Gastroesophageal sphincter (tissue), 4 donors: ENCODE measurements around the gene PAPPA2. TPM values are rescaled to one million over a fixed set of nuclear protein-coding genes. Genes with fewer than 3 reads are reported as not detected.
A peak's percentile ranks its signal among the peaks of the same experiment; 100 is the strongest.

Source experiments
- ATAC-seq: fragments of 150-250 bp; one replicate; pipeline ENCODE4 v1.9.1; 2016; ENCODE audit warnings: mild to moderate bottlenecking, moderate library complexity
- H3K27ac ChIP-seq, 4 donors: fragments of 200-600 bp; sonication (generic) in 3 of 4; 1 replicate in 3 of 4; 2 replicates in 1 of 4; pipeline ENCODE4 v1.5.1; 2016 to 2019
- H3K27me3 ChIP-seq: fragments of 200-600 bp; sonication (generic); one replicate; pipeline ENCODE4 v1.5.1; 2019
- H3K36me3 ChIP-seq, 2 donors: fragments of 200-600 bp; sonication (generic); one replicate each; pipeline ENCODE4 v1.5.1; 2019; ENCODE audit warnings: control low read depth in 1 of 2
- H3K4me1 ChIP-seq, 3 donors: fragments of 200-600 bp; sonication (generic); 1 replicate in 2 of 3; 2 replicates in 1 of 3; pipeline ENCODE4 v1.5.1; 2016 to 2019; ENCODE audit warnings: control low read depth in 2 of 3
- H3K4me3 ChIP-seq, 2 donors: fragments of 200-600 bp; sonication (generic); one replicate each; pipeline ENCODE4 v1.5.1; 2019; ENCODE audit warnings: mild to moderate bottlenecking in 1 of 2, moderate library complexity in 1 of 2
- H3K9me3 ChIP-seq, 3 donors: fragments of 200-600 bp; sonication (generic); one replicate each; pipeline ENCODE4 v1.5.1; 2017 to 2019; ENCODE audit warnings: control low read depth in 2 of 3
- CTCF ChIP-seq, 4 experiments: fragments of 200-600 bp in 2 of 4; fragments of 450-650 bp in 2 of 4; sonication (generic) in 1 of 4; IDR thresholded peaks; one replicate each; pipeline ENCODE4 v1.5.1; 2017 to 2019; ENCODE audit warnings: antibody characterized with exemption in 4 of 4, mild to moderate bottlenecking in 2 of 4, moderate library complexity in 2 of 4
- EP300 ChIP-seq: sonication (generic); formaldehyde crosslinking; IDR thresholded peaks from one replicate; pipeline ENCODE4 v1.6.1; 2017; ENCODE audit warnings: antibody characterized with exemption, mild to moderate bottlenecking
- POLR2A ChIP-seq, 2 donors: fragments of 450-650 bp; IDR thresholded peaks; one replicate each; pipeline ENCODE4 v1.6.1; 2017; ENCODE audit warnings: antibody characterized with exemption in 2 of 2, mild to moderate bottlenecking in 2 of 2, moderate library complexity in 1 of 2
- POLR2AphosphoS5 ChIP-seq: sonication (generic); formaldehyde crosslinking; IDR thresholded peaks from one replicate; pipeline ENCODE4 v1.6.1; 2017; ENCODE audit warnings: antibody characterized with exemption
- WGBS, 2 donors: methylation state at CpG; one replicate each; pipeline ENCODE4 v1.1.5; 2018; ENCODE audit warnings: low coverage in 1 of 2; 5-methylcytosine and 5-hydroxymethylcytosine counted together
- total RNA-seq, 4 donors: library from RNA; depleted of rRNA; stranded (reverse); fragments of >200 nt; gene quantifications; one replicate each; pipeline ENCODE4 v1.1.0, GENCODE V29; 2016

The PAPPA2 gene
- total RNA-seq, 4 donors from 2014 or later = 0.10 to 0.54 (median 0.14) TPM

- WGBS, 2 donors = 9 to 26% methylated on average over 3 to 4 of the region's 5 CpGs
Observed at GRCh38 chr1:176801514-176802020, 338.6 kb downstream of the PAPPA2 start.

GRCh38 chr1:176802316-176802715, 339.3 kb downstream of the PAPPA2 start:
- H3K27ac ChIP-seq = no peak overlapping the region
- no peaks in the 10 kb centered on the region for H3K36me3 ChIP-seq
- 85 to 88% methylated on average over 2 of the region's 2 CpGs for WGBS, 2 donors
- no peak for TF ChIP-seq EP300
- no peak for TF ChIP-seq POLR2A (IDR thresholded peaks at IDR 0.05)
- TF ChIP-seq CTCF (IDR thresholded peaks at IDR 0.05) = no peak
- no peak for TF ChIP-seq POLR2AphosphoS5
- peaks cover 14% of the 10 kb centered on the region for H3K27me3 ChIP-seq
- no peaks in the 10 kb centered on the region for H3K9me3 ChIP-seq
- no peak for ATAC-seq
- H3K4me3 ChIP-seq = no peak overlapping the region
- no peaks in the 10 kb centered on the region for H3K4me1 ChIP-seq

More at GRCh38 chr1:176801514-176802020, 338.6 kb downstream of the PAPPA2 start:
- no peaks in the 10 kb centered on the region for H3K9me3 ChIP-seq
- H3K4me3 ChIP-seq = no peak overlapping the region
- H3K27ac ChIP-seq = no peak overlapping the region
- peaks cover 14% of the 10 kb centered on the region for H3K27me3 ChIP-seq
- no peaks in the 10 kb centered on the region for H3K36me3 ChIP-seq
- no peak for TF ChIP-seq EP300
- ATAC-seq = peak; percentile 83
- no peaks in the 10 kb centered on the region for H3K4me1 ChIP-seq

- Histone ChIP-seq H3K9me3 (no peaks in the 10 kb centered on the region), H3K4me3 (no peak overlapping the region), H3K36me3 (no peaks in the 10 kb centered on the region), H3K27ac (no peak overlapping the region), H3K27me3 (peaks cover 8% of the 10 kb centered on the region), H3K4me1 (no peaks in the 10 kb centered on the region)
- 58 to 69% methylated on average over 5 of the region's 5 CpGs for WGBS, 2 donors
- TF ChIP-seq POLR2A (IDR thresholded peaks at IDR 0.05) = no peak
- no peak for TF ChIP-seq CTCF (IDR thresholded peaks at IDR 0.05)
- no peak for TF ChIP-seq POLR2AphosphoS5
- no peak for TF ChIP-seq EP300
- no peak for ATAC-seq
Observed at GRCh38 chr1:176803042-176803441, 340.1 kb downstream of the PAPPA2 start.

- Histone ChIP-seq H3K4me1 (no peaks in the 10 kb centered on the region), H3K9me3 (no peaks in the 10 kb centered on the region), H3K4me3 (no peak overlapping the region), H3K36me3 (no peaks in the 10 kb centered on the region), H3K27me3 (peaks cover 8% of the 10 kb centered on the region), H3K27ac (no peak overlapping the region)
- no peak for TF ChIP-seq POLR2AphosphoS5
- TF ChIP-seq CTCF (IDR thresholded peaks at IDR 0.05) = no peak
- no peak for TF ChIP-seq POLR2A (IDR thresholded peaks at IDR 0.05)
- TF ChIP-seq EP300 = no peak
- no peak for ATAC-seq
Observed at GRCh38 chr1:176803596-176803995, 340.6 kb downstream of the PAPPA2 start.

- TF ChIP-seq CTCF (IDR thresholded peaks at IDR 0.05) = no peak
- TF ChIP-seq EP300 = no peak
- no peak for TF ChIP-seq POLR2A (IDR thresholded peaks at IDR 0.05)
- TF ChIP-seq POLR2AphosphoS5 = no peak
- no peaks in the 10 kb centered on the region for H3K36me3 ChIP-seq
- H3K4me3 ChIP-seq = no peak overlapping the region
- H3K9me3 ChIP-seq = no peaks in the 10 kb centered on the region
- H3K27me3 ChIP-seq = no peaks in the 10 kb centered on the region
- no peak for ATAC-seq
- WGBS, 2 donors = 50 to 66% methylated on average over 1 to 2 of the region's 2 CpGs
- H3K4me1 ChIP-seq = peaks cover 0 to 3% (median 0%) of the 10 kb centered on the region in 3 donors
- H3K27ac ChIP-seq = no peak overlapping the region
Observed at GRCh38 chr1:176809292-176809691, 346.3 kb downstream of the PAPPA2 start.
